ENCODE results near the gene ACY1.

Gene ACY1

DNA sequence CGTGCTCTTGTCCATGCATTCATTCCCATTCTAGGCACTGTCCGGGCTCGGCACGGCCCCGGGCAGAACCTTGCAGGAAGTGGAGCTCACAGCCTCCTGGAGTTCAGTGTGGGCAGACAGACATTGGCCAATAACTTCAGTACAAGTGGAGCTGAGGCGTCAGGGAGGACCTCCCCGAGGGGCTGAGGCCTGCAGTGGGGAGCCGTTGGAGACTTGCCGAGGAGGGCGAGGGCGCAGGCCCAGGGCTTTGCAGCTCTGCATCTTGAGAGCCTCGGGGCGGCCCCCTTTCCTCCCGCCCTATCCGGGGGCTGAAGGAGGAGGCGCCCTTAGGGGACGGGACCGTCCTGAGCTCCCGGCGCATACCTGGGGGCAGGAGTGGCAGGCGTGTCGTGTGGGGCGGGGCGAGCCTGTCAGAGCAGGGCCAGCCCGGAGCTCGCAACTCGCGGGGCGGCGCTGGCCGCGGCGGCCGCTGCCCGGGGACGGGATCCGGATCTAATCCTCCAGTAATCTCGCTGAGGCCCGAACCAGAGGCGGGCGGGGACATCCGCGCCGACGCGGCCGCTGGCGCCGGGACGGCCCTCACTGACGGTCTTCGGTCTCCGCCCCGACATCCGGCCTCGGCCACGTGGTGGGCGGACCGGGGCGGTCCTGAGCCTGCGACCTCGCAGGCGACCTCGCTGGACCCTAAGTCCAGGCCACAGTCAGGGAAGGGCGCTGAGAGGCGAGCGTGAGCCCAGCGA, at the start of gene ACY1:
Gene ACY1, plus strand, starts transcription at position 698 of the 740 bp plus-strand sequence. CDS start 530 bp downstream, outside the sequence.
- Histone ChIP-seq H3K9ac (ENCODE audit: low read length) (peak within 1 kb of the TSS; percentile 77), H3K27ac (ENCODE audit: low read depth, low read length) (peak within 1 kb of the TSS; percentile 94), H3K4me3 (ENCODE audit: low read length) (peak within 1 kb of the TSS; percentile 60), H3K27me3 (ENCODE audit: control insufficient read depth, insufficient read depth, low read length) (no peaks in the 10 kb centered on the region), H3K36me3 (ENCODE audit: control insufficient read depth, insufficient read depth, low read length) (no peaks in the 10 kb centered on the region), H3K4me1 (ENCODE audit: control insufficient read depth, insufficient read depth, low read length) (peaks cover 10% of the 10 kb centered on the region)

GRCh38 chr3:51934139-51934850, 49.0 kb upstream of the ACY1 start:
- Histone ChIP-seq H3K4me1 (ENCODE audit: control insufficient read depth, insufficient read depth, low read length) (no peaks in the 10 kb centered on the region), H3K4me3 (ENCODE audit: low read length) (no peak overlapping the region), H3K9ac (ENCODE audit: low read length) (no peak overlapping the region), H3K27ac (ENCODE audit: low read depth, low read length) (no peak overlapping the region), H3K27me3 (ENCODE audit: control insufficient read depth, insufficient read depth, low read length) (no peaks in the 10 kb centered on the region), H3K36me3 (ENCODE audit: control insufficient read depth, insufficient read depth, low read length) (peaks cover 42% of the 10 kb centered on the region)

DNA sequence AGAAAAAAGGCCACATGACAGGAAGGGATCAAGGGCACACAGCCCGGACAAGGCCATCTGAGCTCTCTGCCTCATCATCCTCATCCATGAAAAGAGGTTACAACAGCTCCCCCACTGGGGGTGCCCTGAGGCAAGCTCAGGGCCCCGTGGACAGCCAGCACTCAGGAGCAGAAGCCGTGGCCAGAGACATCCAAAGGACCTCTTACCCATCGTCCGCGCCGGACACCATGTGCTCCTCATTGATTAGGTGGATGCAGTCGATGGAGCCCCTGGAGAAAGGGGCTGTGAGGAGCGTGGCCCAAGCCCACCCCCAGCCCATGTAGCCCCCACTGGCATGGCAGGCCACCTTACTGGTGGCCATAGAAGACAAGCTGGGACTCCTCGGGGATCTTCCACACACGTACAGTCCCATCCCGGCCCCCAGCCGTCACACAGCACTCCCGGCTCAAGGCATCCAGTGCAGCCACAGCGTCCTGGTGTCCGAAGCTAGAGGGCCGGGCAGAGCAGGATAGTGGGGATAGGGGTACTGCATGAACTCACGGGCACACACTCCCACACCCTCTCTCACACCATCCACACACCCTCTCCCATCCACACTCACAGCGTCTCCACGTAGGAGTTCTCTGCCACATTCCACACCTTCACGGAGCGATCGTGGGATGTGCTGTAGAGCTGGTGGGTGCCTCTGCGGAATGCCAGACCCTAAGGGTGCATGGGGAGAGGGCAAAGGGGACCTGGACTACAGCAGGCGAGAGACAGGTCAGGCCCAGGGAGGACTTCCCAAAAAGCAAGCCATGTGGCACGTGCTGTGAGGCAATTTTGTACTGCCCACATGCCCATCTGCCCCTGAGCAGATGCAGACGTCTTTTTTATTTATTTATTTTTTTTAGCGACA, 48.1 kb upstream of the ACY1 start:
- H3K36me3 ChIP-seq (ENCODE audit: control insufficient read depth, insufficient read depth, low read length), result peaks cover 42% of the 10 kb centered on the region

DNA sequence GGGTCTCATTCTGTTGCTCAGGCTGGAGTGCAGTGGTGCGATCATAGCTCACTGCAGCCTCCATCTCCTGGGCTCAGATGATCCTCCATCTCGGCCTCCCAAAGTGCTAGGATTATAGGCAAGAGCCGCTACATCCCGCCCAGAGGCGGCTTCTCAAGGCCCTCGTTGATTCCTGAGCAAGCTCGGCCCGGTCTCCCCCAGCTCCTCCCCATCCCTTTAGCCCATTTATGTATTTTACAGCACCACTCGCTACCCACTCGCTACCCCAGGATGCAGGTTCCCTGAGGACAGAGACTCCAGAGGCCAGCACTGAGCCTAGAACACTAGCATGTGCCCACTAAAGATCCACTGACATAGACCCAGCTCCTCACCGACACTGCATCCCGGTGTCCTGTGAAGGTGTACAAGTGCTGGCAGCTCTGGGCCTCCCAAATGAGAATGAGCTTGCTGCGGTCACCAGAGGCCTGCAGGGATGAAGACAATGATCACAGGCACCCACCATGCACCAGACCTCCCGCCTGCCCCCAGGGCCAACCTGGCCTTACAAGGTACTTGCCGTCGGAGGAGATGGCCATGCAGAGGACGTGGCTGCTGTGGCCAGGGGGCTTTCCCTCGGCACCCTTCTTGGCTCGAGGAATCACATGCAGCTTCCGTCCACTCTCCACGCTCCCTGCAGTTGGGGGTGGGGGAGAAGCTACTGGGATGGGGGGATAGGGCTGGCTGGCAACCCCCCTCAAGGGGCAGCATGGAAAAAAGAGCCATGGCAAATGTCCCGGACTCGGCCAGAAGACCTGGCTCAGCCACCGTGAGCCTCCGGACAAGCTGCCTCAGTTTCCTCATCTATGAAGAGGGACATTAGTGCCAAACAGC, 47.2 kb upstream of the ACY1 start:
- Histone ChIP-seq H3K4me3 (ENCODE audit: low read length) (no peak overlapping the region), H3K27me3 (ENCODE audit: control insufficient read depth, insufficient read depth, low read length) (no peaks in the 10 kb centered on the region), H3K9ac (ENCODE audit: low read length) (no peak overlapping the region), H3K36me3 (ENCODE audit: control insufficient read depth, insufficient read depth, low read length) (peaks cover 42% of the 10 kb centered on the region), H3K27ac (ENCODE audit: low read depth, low read length) (no peak overlapping the region), H3K4me1 (ENCODE audit: control insufficient read depth, insufficient read depth, low read length) (peaks cover 4% of the 10 kb centered on the region)

More for the DNA sequence above, 48.1 kb upstream of the ACY1 start:
- Histone ChIP-seq H3K27ac (ENCODE audit: low read depth, low read length) (no peak overlapping the region), H3K4me3 (ENCODE audit: low read length) (no peak overlapping the region), H3K27me3 (ENCODE audit: control insufficient read depth, insufficient read depth, low read length) (no peaks in the 10 kb centered on the region), H3K9ac (ENCODE audit: low read length) (no peak overlapping the region), H3K4me1 (ENCODE audit: control insufficient read depth, insufficient read depth, low read length) (no peaks in the 10 kb centered on the region)

DNA sequence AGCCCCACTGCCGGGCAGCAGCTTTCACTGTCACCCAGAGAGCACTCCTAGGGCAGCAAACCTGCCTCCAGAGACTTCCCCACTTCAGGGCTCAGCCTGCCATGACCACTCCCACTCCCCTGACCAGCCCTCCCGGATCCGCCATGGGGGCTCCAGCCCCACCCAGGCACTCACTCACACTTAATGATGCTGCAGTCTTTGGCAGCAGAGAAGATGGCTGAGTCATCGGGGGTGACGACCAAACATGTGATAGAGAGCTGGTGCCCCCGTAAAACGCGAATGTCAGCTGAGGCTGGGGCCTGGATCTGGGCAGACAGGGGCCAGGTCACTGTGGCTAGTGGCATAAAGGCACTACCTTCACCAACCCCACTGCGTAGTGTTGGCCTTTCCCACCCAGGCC, 46.3 kb upstream of the ACY1 start:
- Histone ChIP-seq H3K36me3 (ENCODE audit: control insufficient read depth, insufficient read depth, low read length) (peaks cover 42% of the 10 kb centered on the region), H3K27ac (ENCODE audit: low read depth, low read length) (no peak overlapping the region), H3K9ac (ENCODE audit: low read length) (no peak overlapping the region), H3K27me3 (ENCODE audit: control insufficient read depth, insufficient read depth, low read length) (no peaks in the 10 kb centered on the region), H3K4me3 (ENCODE audit: low read length) (no peak overlapping the region), H3K4me1 (ENCODE audit: control insufficient read depth, insufficient read depth, low read length) (peaks cover 5% of the 10 kb centered on the region)

GRCh38 chr3:51937611-51938450, 45.5 kb upstream of the ACY1 start:
- H3K27ac ChIP-seq (ENCODE audit: low read depth, low read length), result no peak overlapping the region
- H3K9ac ChIP-seq (ENCODE audit: low read length), result no peak overlapping the region
- H3K4me1 ChIP-seq (ENCODE audit: control insufficient read depth, insufficient read depth, low read length), result peaks cover 11% of the 10 kb centered on the region
- H3K36me3 ChIP-seq (ENCODE audit: control insufficient read depth, insufficient read depth, low read length), result peaks cover 40% of the 10 kb centered on the region
- H3K27me3 ChIP-seq (ENCODE audit: control insufficient read depth, insufficient read depth, low read length), result no peaks in the 10 kb centered on the region
- no peak overlapping the region for H3K4me3 ChIP-seq (ENCODE audit: low read length)

- Histone ChIP-seq H3K27ac (ENCODE audit: low read depth, low read length) (no peak overlapping the region), H3K27me3 (ENCODE audit: control insufficient read depth, insufficient read depth, low read length) (no peaks in the 10 kb centered on the region), H3K4me1 (ENCODE audit: control insufficient read depth, insufficient read depth, low read length) (peaks cover 15% of the 10 kb centered on the region), H3K36me3 (ENCODE audit: control insufficient read depth, insufficient read depth, low read length) (peaks cover 31% of the 10 kb centered on the region), H3K4me3 (ENCODE audit: low read length) (no peak overlapping the region), H3K9ac (ENCODE audit: low read length) (no peak overlapping the region)
These were observed 44.4 kb upstream of the ACY1 start for GRCh38 chr3:51938780-51939425.

DNA sequence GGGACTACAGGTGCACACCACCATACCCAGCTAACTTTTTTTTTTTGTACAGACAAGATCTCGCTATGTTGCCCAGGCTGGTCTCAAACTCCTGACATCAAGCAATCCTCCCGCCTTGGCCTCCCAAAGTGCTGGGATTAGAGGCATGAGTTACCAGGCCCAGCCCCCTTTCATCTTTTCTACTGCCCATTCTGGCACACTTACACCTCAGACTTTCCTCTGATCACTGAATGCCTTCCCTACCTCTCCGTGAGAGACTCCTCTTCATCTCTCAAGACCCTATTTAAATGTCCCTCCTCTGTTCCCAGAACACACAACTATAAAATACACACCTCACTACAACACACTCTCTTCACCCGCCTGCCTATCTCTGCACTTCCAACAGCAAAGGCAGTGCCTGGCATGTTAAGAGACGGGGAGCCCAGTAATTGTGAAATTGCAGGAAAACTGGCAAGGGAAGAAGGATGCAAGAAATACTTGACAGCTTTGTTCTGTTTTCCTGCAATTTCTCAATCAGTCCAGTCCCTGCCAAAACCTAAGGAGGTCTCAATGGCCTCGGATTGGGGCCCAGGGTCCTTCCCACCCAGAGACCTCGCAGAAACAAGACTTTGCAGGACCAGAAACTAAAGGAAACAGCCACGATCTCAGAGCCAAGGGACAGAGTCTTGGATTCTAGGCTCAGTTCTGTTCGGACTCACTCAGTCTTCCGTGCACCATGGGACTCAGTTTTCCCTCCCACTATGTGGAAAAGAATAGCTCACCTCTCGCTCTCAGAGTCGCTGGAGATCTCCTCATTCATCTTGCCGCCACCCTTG, 42.5 kb upstream of the ACY1 start:
- H3K27ac ChIP-seq (ENCODE audit: low read depth, low read length), result no peak overlapping the region
- peak overlapping the region; percentile 69 for H3K4me3 ChIP-seq (ENCODE audit: low read length)
- H3K27me3 ChIP-seq (ENCODE audit: control insufficient read depth, insufficient read depth, low read length), result no peaks in the 10 kb centered on the region
- peak overlapping the region; percentile 32 for H3K9ac ChIP-seq (ENCODE audit: low read length)
- peaks cover 15% of the 10 kb centered on the region for H3K4me1 ChIP-seq (ENCODE audit: control insufficient read depth, insufficient read depth, low read length)
- H3K36me3 ChIP-seq (ENCODE audit: control insufficient read depth, insufficient read depth, low read length), result peaks cover 18% of the 10 kb centered on the region

DNA sequence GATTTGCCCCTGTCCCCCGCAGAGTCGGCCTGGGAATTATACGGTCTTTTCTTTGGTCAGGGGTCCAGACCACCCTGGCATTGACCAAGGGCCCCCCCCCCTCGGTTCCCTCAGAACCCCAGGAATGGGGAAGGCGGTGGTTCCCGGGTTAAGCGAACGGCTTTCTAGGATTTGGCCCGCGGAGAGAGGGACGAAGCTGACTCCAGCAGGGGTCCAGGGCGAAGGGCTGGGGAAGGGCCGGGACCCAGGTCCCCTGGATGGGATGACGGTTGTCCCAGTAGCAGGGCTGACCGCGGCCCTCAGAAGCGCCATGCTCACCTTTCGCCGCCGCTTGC, 41.9 kb upstream of the ACY1 start:
- Histone ChIP-seq H3K27me3 (ENCODE audit: control insufficient read depth, insufficient read depth, low read length) (no peaks in the 10 kb centered on the region), H3K27ac (ENCODE audit: low read depth, low read length) (no peak overlapping the region), H3K4me3 (ENCODE audit: low read length) (peak overlapping the region; percentile 69), H3K4me1 (ENCODE audit: control insufficient read depth, insufficient read depth, low read length) (peaks cover 15% of the 10 kb centered on the region), H3K9ac (ENCODE audit: low read length) (peak overlapping the region; percentile 32), H3K36me3 (ENCODE audit: control insufficient read depth, insufficient read depth, low read length) (peaks cover 12% of the 10 kb centered on the region)

- peaks cover 8% of the 10 kb centered on the region for H3K36me3 ChIP-seq (ENCODE audit: control insufficient read depth, insufficient read depth, low read length)
These were observed 41.3 kb upstream of the ACY1 start, which contains the start of the genes PARP3 and RRP9 for GRCh38 chr3:51941798-51942602. TSS of gene PARP3 (plus strand) at chr3:51942363. CDS start at chr3:51943356, 993 bp downstream. TSS of gene RRP9 (minus strand) at chr3:51941904. CDS start at chr3:51941867, 37 bp downstream.

More at GRCh38 chr3:51941798-51942602, 41.3 kb upstream of the ACY1 start, which contains the start of the genes PARP3 and RRP9:
- Histone ChIP-seq H3K27me3 (ENCODE audit: control insufficient read depth, insufficient read depth, low read length) (no peaks in the 10 kb centered on the region), H3K4me3 (ENCODE audit: low read length) (peak within 1 kb of the TSS; percentile 74), H3K4me1 (ENCODE audit: control insufficient read depth, insufficient read depth, low read length) (peaks cover 15% of the 10 kb centered on the region), H3K27ac (ENCODE audit: low read depth, low read length) (peak within 1 kb of the TSS; percentile 94), H3K9ac (ENCODE audit: low read length) (peak within 1 kb of the TSS; percentile 97)
